ENCODE results near the gene GATAD2A.

The GATAD2A gene

DNA sequence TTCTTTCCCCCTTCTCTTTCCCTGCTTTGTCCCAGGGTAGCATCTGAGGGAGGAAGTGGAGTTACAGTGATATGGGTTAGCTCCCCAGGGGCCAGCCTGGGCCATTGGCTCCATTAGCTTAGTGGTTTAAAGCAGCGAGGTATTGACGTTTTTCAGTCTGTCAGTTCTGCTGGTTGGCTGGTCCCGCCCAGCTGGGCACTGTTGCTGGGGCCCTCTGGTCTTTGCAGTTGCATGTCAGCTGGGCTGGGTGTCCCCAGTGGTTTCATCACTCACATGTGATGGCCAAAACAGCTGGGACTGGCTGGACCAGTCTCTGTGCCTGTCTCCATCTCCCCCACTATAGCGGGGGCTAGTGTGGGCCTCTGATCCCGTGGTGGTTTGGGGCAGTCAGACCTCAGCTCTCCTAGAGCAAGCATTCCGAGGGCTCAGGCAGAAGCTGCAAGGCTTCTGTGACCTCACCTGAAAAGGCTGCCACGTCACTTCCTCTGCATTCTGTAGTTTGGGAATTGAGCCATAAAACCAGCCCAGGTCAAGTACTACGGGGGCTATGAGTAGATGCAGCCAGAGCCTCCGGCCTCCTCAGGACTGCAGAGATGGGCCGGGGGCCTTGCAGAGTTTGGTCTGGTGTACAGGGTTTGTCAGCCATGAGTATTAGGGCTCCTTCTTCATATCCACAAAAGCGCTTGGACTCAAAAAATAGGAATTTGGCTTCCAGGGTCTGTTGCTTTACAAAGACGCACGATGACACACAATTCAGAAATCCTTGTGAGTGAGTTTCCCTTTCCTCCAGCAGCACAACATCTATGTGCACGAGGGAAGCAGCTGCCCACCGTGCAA is 79.9 kb downstream of the GATAD2A start:
- no peak for TF ChIP-seq FOXP2 (optimal IDR thresholded peaks at IDR 0.05; ENCODE audit: borderline replicate concordance, extremely low read depth, extremely low read length, insufficient read depth)
- no peak for TF ChIP-seq POLR2AphosphoS5 (IDR thresholded peaks at IDR 0.05; ENCODE audit: low read depth, low read length)
- TF ChIP-seq SIN3A (IDR thresholded peaks at IDR 0.05; ENCODE audit: borderline replicate concordance, insufficient read depth, low read length) = no peak
- TF ChIP-seq TAF1 (IDR thresholded peaks at IDR 0.05; ENCODE audit: borderline replicate concordance, insufficient read depth, low read length) = no peak
- TF ChIP-seq REST (IDR thresholded peaks at IDR 0.05; ENCODE audit: insufficient read depth in 1 of 2, low read depth in 2 of 2, low read length in 2 of 2) = no peak

- TF ChIP-seq SIN3A (IDR thresholded peaks at IDR 0.05; ENCODE audit: borderline replicate concordance, insufficient read depth, low read length) = no peak
Measured at GRCh38 chr19:19485998-19486290, 80.5 kb downstream of the GATAD2A start.

DNA sequence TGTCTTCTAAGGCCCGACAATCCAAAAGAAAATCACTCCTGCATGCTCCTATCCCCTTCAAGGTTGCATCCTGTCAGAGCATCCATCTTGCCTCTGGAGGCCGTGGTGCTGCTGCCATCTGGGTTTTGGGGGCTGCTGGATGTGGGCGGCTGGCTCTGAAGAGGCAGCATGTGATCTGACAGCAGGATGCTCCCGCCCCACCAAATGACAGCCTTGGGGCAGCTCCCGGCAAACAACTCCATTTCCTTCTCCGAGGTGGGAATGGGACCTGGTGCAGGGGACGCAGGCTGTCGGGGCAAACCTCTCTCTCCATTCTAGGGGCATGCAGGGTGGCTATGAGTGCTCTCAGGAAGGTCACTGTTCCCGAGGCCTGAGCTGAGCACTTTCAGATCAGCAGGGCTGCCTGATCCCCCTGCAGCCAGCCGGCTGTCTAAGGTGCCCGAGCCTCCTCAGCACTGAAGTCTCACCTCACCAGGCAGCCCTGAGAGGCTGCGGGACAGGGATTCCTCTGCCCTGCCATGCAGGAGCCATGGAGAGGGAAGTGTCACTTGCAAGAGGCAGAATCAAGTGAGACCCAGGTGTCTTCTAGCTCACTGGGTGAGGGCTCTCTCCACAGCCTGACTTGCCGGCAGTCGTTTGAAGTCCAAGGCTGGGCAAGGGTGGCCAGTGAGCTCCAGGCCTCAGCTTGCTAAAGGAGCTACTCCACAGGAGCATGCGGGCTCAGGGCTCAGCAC is 81.0 kb downstream of the GATAD2A start:
- no peak for TF ChIP-seq SIN3A (IDR thresholded peaks at IDR 0.05; ENCODE audit: borderline replicate concordance, insufficient read depth, low read length)
- no peak for TF ChIP-seq TAF1 (IDR thresholded peaks at IDR 0.05; ENCODE audit: borderline replicate concordance, insufficient read depth, low read length)
- TF ChIP-seq REST (IDR thresholded peaks at IDR 0.05; ENCODE audit: insufficient read depth in 1 of 2, low read depth in 2 of 2, low read length in 2 of 2) = no peak
- TF ChIP-seq POLR2AphosphoS5 (IDR thresholded peaks at IDR 0.05; ENCODE audit: low read depth, low read length) = no peak
- TF ChIP-seq FOXP2 (optimal IDR thresholded peaks at IDR 0.05; ENCODE audit: borderline replicate concordance, extremely low read depth, extremely low read length, insufficient read depth) = no peak

- TF ChIP-seq POLR2AphosphoS5 (IDR thresholded peaks at IDR 0.05; ENCODE audit: low read depth, low read length) = no peak
Measured at GRCh38 chr19:19487077-19487949, 81.8 kb downstream of the GATAD2A start.

- no peak for TF ChIP-seq SIN3A (IDR thresholded peaks at IDR 0.05; ENCODE audit: borderline replicate concordance, insufficient read depth, low read length)
- no peak for TF ChIP-seq FOXP2 (optimal IDR thresholded peaks at IDR 0.05; ENCODE audit: borderline replicate concordance, extremely low read depth, extremely low read length, insufficient read depth)
- TF ChIP-seq POLR2AphosphoS5 (IDR thresholded peaks at IDR 0.05; ENCODE audit: low read depth, low read length) = no peak
- TF ChIP-seq REST (IDR thresholded peaks at IDR 0.05; ENCODE audit: insufficient read depth in 1 of 2, low read depth in 2 of 2, low read length in 2 of 2) = no peak
- TF ChIP-seq TAF1 (IDR thresholded peaks at IDR 0.05; ENCODE audit: borderline replicate concordance, insufficient read depth, low read length) = no peak
Measured at GRCh38 chr19:19487950-19488874, 82.7 kb downstream of the GATAD2A start.
